Ovary (tissue), 9 donors: ENCODE results near the gene TUBA3C. TPM values are rescaled to one million over a fixed set of nuclear protein-coding genes. Genes with fewer than 3 reads are reported as not detected.

Source experiments
- DNase-seq, 5 donors: peaks; one replicate each; pipeline ENCODE4 v3.0.0-alpha.2; 2019 to 2020
- H3K27ac ChIP-seq, 2 donors: fragments of 200-600 bp; one replicate each; pipeline versions ENCODE4 v1.5.1 to v1.8.0; 2019 to 2022
- H3K27me3 ChIP-seq: fragments of 200-600 bp; one replicate; pipeline ENCODE4 v1.8.0; 2022
- H3K36me3 ChIP-seq: fragments of 200-600 bp; sonication (generic); one replicate; pipeline ENCODE4 v1.5.1; 2019
- H3K4me1 ChIP-seq: one replicate; pipeline ENCODE4 v1.8.1; 2013; ENCODE audit warnings: mild to moderate bottlenecking, moderate library complexity; ENCODE audit not compliant: insufficient read depth
- H3K4me3 ChIP-seq: fragments of 200-600 bp; sonication (generic); one replicate; pipeline ENCODE4 v1.5.1; 2017
- H3K9me3 ChIP-seq, 2 donors: fragments of 200-600 bp in 1 of 2; sonication (generic) in 1 of 2; one replicate each; pipeline versions ENCODE4 v1.5.1 to v1.8.1; 2013 to 2019; ENCODE audit warnings: mild to moderate bottlenecking in 1 of 2, moderate library complexity in 1 of 2
- EP300 ChIP-seq: sonication (generic); formaldehyde crosslinking; IDR thresholded peaks from one replicate; pipeline ENCODE4 v1.6.1; 2017; ENCODE audit warnings: antibody characterized with exemption
- POLR2A ChIP-seq: fragments of 450-650 bp; IDR thresholded peaks from one replicate; pipeline ENCODE4 v1.6.1; 2017; ENCODE audit warnings: antibody characterized with exemption, mild to moderate bottlenecking, moderate library complexity
- WGBS, 3 donors: extraction: QIAGEN DNeasy Blood & Tissue Kit in 1 of 3; methylation state at CpG; one replicate each; pipeline versions ENCODE4 v1.1.5 to v1.1.7; 2013 to 2017; 5-methylcytosine and 5-hydroxymethylcytosine counted together
- intact Hi-C, 4 donors: fragments of 100-400 bp; cut with DNase I; formaldehyde crosslinking; loops; one replicate each; pipeline versions ENCODE4 v1.11.0 to v1.15.1; 2022 to 2023
- polyA plus RNA-seq, 2 donors: library from polyadenylated mRNA; stranded (reverse); fragments of 200-250 nt in 1 of 2; fragments of 350-450 nt in 1 of 2; fragmentation: Illumina TruSeq in 1 of 2; extraction: RNeasy Lipid Tissue Mini Kit (QIAGEN cat#74804) in 1 of 2; gene quantifications; one replicate each; pipeline ENCODE4 v1.2.3, GENCODE V29; 2013 to 2014
- total RNA-seq, 7 donors: library from RNA; depleted of rRNA in 2 of 7; stranded (reverse); fragments of >200 nt in 2 of 7; fragmentation: NEBNext Ultra II Directional in 3 of 7; extraction: Animal tissue kit (Norgen Biotek cat#: 25700) in 3 of 7; gene quantifications; one replicate each; pipeline versions ENCODE4 v1.1.0 to v1.2.4, GENCODE V29; 2016 to 2023
- TF ChIP-seq, protein P1 (sequence below), 3 donors: fragments of 450-650 bp in 2 of 3; fragments of 200-600 bp in 1 of 3; IDR thresholded peaks; one replicate each; pipeline versions ENCODE4 v1.5.1 to v1.8.0; 2016 to 2022; ENCODE audit warnings: antibody characterized with exemption in 3 of 3, mild to moderate bottlenecking in 1 of 3
- donor health status: DM: no; HTN: no; CAD: no; lungs with moderate emphysema.
- donor health status: DM: no; HTN: no; CAD: no.
- donor health status: Bipolar disorder and iron deficiency.
- donor health status: DM: yes; HTN: yes; CAD: no.
- donor health status: DM: no; HTN: no; CAD: no.
- donor health status: DM: yes; HTN: yes; CAD: no.

The TUBA3C gene
- total and polyA plus RNA-seq, 9 donors = not detected

DNA sequence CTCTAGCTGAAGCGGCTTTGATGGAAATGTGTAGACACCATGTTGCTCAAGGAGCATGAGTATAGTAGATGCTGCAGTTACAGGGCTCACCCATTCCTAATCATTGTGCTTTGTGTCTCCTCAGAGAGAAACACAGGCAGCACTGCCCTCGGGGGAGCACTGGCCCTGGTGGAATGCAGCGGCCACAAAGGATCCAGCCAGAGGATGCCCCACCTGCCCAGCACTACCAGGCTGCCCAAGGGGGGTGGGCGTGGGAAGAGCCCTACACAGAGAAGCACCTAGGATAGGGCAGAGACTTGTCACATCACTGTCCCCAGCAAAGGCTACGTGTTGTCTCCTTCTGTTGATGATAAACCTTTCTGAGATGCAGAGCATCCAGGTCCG lies 9.0 kb downstream of the TUBA3C start:
- WGBS, 3 donors = 52 to 57% (median 55%) methylated on average over 6 of the region's 6 CpGs
- H3K4me3 ChIP-seq = no peak overlapping the region
- no peaks in the 10 kb centered on the region for H3K27me3 ChIP-seq
- H3K4me1 ChIP-seq = no peaks in the 10 kb centered on the region
- no peaks in the 10 kb centered on the region for H3K9me3 ChIP-seq
- H3K36me3 ChIP-seq = no peaks in the 10 kb centered on the region
- intact Hi-C loops = no loop called here
- TF ChIP-seq EP300 = no peak
- no peak for TF ChIP-seq POLR2A
- TF ChIP-seq, protein P1, sequence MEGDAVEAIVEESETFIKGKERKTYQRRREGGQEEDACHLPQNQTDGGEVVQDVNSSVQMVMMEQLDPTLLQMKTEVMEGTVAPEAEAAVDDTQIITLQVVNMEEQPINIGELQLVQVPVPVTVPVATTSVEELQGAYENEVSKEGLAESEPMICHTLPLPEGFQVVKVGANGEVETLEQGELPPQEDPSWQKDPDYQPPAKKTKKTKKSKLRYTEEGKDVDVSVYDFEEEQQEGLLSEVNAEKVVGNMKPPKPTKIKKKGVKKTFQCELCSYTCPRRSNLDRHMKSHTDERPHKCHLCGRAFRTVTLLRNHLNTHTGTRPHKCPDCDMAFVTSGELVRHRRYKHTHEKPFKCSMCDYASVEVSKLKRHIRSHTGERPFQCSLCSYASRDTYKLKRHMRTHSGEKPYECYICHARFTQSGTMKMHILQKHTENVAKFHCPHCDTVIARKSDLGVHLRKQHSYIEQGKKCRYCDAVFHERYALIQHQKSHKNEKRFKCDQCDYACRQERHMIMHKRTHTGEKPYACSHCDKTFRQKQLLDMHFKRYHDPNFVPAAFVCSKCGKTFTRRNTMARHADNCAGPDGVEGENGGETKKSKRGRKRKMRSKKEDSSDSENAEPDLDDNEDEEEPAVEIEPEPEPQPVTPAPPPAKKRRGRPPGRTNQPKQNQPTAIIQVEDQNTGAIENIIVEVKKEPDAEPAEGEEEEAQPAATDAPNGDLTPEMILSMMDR (IDR thresholded peaks at IDR 0.05) = no peak
- no peak overlapping the region for H3K27ac ChIP-seq
- no peak for DNase-seq

DNA sequence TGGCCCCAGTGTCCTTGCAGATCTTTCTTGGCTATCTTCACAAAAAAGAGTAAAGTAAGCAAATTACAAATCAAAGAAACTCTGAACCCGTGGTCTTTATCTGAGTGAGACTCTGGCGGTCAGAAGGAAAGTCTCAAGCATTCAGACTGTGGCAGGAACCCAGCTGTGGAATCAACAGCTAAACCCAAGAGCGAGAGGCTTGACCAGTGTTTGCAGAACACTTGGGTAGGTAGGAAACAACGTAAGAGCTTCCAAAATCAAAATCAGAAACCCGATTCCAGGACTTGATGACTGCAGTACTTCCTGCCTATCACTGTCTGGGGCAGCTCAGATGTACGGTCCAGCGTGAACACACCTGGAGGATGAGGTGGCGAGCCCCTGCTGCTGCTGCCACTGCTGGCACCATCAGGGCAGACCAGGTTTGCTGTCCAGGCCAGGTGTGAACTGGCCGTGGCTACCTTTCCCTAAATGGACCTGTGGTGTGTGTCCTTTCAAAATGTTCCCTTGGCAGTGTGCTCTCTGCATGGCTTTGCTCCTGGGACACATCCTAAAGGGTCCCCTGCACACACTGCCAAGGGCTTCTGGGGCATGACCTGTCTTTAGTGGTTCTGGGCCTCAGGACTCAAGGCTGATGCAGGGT lies 9.5 kb downstream of the TUBA3C start:
- intact Hi-C loops = no loop called here
- Histone ChIP-seq H3K4me3 (no peak overlapping the region), H3K36me3 (no peaks in the 10 kb centered on the region), H3K27ac (no peak overlapping the region), H3K27me3 (no peaks in the 10 kb centered on the region), H3K4me1 (no peaks in the 10 kb centered on the region), H3K9me3 (no peaks in the 10 kb centered on the region)
- TF ChIP-seq EP300 (no peak), POLR2A (no peak)
- TF ChIP-seq, protein P1 (IDR thresholded peaks at IDR 0.05) = no peak
- 59 to 68% (median 67%) methylated on average over 9 of the region's 9 CpGs for WGBS, 3 donors
- DNase-seq = no peak

DNA sequence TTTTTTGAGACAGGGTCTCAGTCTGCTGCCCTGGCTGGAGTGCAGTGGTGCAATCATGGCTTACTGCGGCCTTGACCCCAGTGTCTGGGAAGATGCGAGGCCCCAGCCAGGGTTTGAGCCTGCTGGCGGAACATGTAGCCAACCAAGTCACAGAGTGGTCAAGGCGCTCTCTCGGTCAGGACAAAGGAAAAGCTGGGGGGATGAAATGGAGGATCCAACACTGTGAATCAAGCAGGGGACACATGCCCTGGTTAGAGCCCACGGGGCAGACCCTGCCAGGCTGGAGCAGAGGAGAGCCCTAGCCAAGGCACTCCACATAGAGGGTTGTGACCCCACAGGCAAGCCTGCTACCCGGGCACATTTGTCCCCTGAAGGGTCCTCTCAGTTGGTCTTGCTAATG lies 10.1 kb downstream of the TUBA3C start:
- Histone ChIP-seq H3K9me3 (no peaks in the 10 kb centered on the region), H3K27ac (no peak overlapping the region), H3K4me3 (no peak overlapping the region), H3K4me1 (no peaks in the 10 kb centered on the region), H3K27me3 (no peaks in the 10 kb centered on the region), H3K36me3 (no peaks in the 10 kb centered on the region)
- WGBS, 3 donors = 79 to 83% (median 81%) methylated on average over 7 of the region's 7 CpGs
- no peak for DNase-seq
- TF ChIP-seq POLR2A = no peak
- intact Hi-C loops = no loop called here

DNA sequence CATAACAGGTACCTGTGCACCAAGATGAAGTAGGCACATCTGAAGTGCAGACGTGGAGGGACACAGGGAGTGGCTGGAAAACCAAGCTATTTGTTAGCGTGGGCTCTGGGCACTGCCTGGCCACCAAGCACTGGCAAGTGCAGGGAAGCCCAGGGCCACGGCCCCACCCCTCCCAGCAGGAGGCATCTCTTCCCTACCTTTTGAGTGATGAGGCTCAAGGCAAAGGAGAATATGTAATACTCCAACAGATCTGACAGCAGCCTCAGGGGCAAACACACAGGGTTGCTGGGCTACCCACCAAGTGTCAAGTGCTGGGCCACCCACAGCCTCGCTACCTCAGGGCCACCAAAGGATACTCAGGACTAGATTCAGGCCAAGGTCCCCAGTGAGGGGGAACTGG lies 11.6 kb downstream of the TUBA3C start:
- Histone ChIP-seq H3K9me3 (no peaks in the 10 kb centered on the region), H3K4me3 (no peak overlapping the region), H3K36me3 (no peaks in the 10 kb centered on the region), H3K27ac (no peak overlapping the region), H3K4me1 (no peaks in the 10 kb centered on the region), H3K27me3 (no peaks in the 10 kb centered on the region)
- intact Hi-C loops = no loop called here
- TF ChIP-seq EP300 = no peak
- TF ChIP-seq, protein P1 (IDR thresholded peaks at IDR 0.05) = no peak
- no peak for TF ChIP-seq POLR2A
- 54 to 59% (median 55%) methylated on average over 4 of the region's 4 CpGs for WGBS, 3 donors
- no peak for DNase-seq

DNA sequence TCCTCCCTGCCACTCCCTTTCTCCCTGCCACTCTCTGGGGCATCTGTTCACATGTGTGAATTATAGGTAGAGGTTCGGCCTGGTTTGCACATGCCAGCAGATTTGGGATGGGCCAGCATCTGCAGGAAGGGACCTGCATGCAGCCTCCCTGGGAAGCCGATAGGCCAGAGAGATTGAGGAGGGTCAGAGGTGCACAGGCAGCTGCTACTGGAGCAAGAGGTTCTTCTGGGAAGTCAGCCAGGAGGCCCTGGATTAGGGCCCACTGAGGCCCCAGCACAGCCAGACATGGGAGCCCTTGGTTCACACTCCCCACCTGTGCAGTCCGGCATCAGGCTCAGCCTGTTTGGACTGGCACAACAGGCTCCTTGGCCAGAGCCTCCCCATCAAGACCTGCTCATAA lies 12.1 kb downstream of the TUBA3C start:
- Histone ChIP-seq H3K36me3 (no peaks in the 10 kb centered on the region), H3K9me3 (no peaks in the 10 kb centered on the region), H3K27me3 (no peaks in the 10 kb centered on the region), H3K4me3 (no peak overlapping the region), H3K4me1 (no peaks in the 10 kb centered on the region), H3K27ac (no peak overlapping the region)
- no peak for DNase-seq
- TF ChIP-seq, protein P1 (IDR thresholded peaks at IDR 0.05) = no peak
- TF ChIP-seq EP300 (no peak), POLR2A (no peak)
- intact Hi-C loops = no loop called here
- 67 to 82% (median 75%) methylated on average over 3 of the region's 3 CpGs for WGBS, 3 donors
